Mammary epithelial cell (primary cell): ENCODE results near the gene NRG3.

Experiments
- CTCF ChIP-seq, 2 donors: IDR thresholded peaks in 1 of 2; conservative IDR thresholded peaks in 1 of 2; 2 replicates each; pipeline ENCODE4 v1.5.1; 2011 to 2012; ENCODE audit warnings: inconsistent platforms in 2 of 2, low read length in 2 of 2, mild to moderate bottlenecking in 2 of 2, control low read depth in 1 of 2, low read depth in 1 of 2; ENCODE audit not compliant: insufficient read depth in 1 of 2; ENCODE audit errors: extremely low read depth in 1 of 2
- EZH2 ChIP-seq: IDR thresholded peaks from 2 replicates; pipeline ENCODE4 v1.6.1; 2012; ENCODE audit warnings: low read length, inconsistent platforms, borderline replicate concordance

- TF ChIP-seq CTCF (conservative IDR thresholded peaks at IDR 0.05 in 1 of 2, IDR thresholded peaks at IDR 0.05 in 1 of 2; ENCODE audit: extremely low read depth in 1 of 2, insufficient read depth in 1 of 2, low read depth in 1 of 2, low read length in 2 of 2) = no peak
- TF ChIP-seq EZH2 = no peak
Observed at GRCh38 chr10:82040336-82040735, 165.3 kb downstream of the NRG3 start.
